ENCODE data around the gene DSN1. TPM values are rescaled to one million over a fixed set of nuclear protein-coding genes. Genes with fewer than 3 reads are reported as not detected.

The DSN1 gene
- total RNA-seq, 1 donor from 2014 or later, result 48.2 TPM

- H3K36me3 Mint-ChIP-seq, result no peaks in the 10 kb centered on the region
- H2AFZ ChIP-seq (replicated peaks), result no peak overlapping the region
- no peak overlapping the region for H3K4me3 ChIP-seq
- H4K20me1 ChIP-seq (ENCODE audit: low read depth), result no peaks in the 10 kb centered on the region
- no peaks in the 10 kb centered on the region for H3K4me1 ChIP-seq
- H3K4me3 Mint-ChIP-seq, result no peak overlapping the region
- H3K9me3 ChIP-seq (ENCODE audit: low read depth), result no peaks in the 10 kb centered on the region
- no peak overlapping the region for H3K4me2 ChIP-seq
- no peak for TF ChIP-seq EZH2phosphoT487 (IDR thresholded peaks at IDR 0.05)
- no peak for TF ChIP-seq CTCF (IDR thresholded peaks at IDR 0.05)
- TF ChIP-seq EZH2 (IDR thresholded peaks at IDR 0.05), result no peak
- peaks cover 5% of the 10 kb centered on the region for H3F3A ChIP-seq (ENCODE audit: low read depth)
- no peaks in the 10 kb centered on the region for H3K27me3 ChIP-seq
- no peaks in the 10 kb centered on the region for H3K79me2 ChIP-seq (ENCODE audit: low read depth)
- DNase-seq (ENCODE audit: low spot score), result no peak
- no peaks in the 10 kb centered on the region for H3K36me3 ChIP-seq
- H3K9ac ChIP-seq, result no peak overlapping the region
- no peak overlapping the region for H3K27ac Mint-ChIP-seq
- no peak overlapping the region for H3K27ac ChIP-seq
- peaks cover 2% of the 10 kb centered on the region for H3K4me1 Mint-ChIP-seq
- no peaks in the 10 kb centered on the region for H3K9me3 Mint-ChIP-seq
- H3K27me3 Mint-ChIP-seq (ENCODE audit: insufficient read depth, low read depth), result no peaks in the 10 kb centered on the region
Measured at GRCh38 chr20:36717021-36717420, 56.5 kb downstream of the DSN1 start.

- H3F3A ChIP-seq (ENCODE audit: low read depth), result no peaks in the 10 kb centered on the region
- DNase-seq (ENCODE audit: low spot score), result no peak
- no peak overlapping the region for H3K27ac ChIP-seq
- H3K4me2 ChIP-seq, result no peak overlapping the region
- no peaks in the 10 kb centered on the region for H3K36me3 ChIP-seq
- Mint-ChIP-seq H3K27me3 (ENCODE audit: insufficient read depth, low read depth) (no peaks in the 10 kb centered on the region), H3K36me3 (no peaks in the 10 kb centered on the region), H3K4me3 (no peak overlapping the region), H3K27ac (no peak overlapping the region), H3K4me1 (no peaks in the 10 kb centered on the region), H3K9me3 (no peaks in the 10 kb centered on the region)
- H3K4me3 ChIP-seq, result no peak overlapping the region
- H3K9me3 ChIP-seq (ENCODE audit: low read depth), result no peaks in the 10 kb centered on the region
- H3K4me1 ChIP-seq, result no peaks in the 10 kb centered on the region
- no peaks in the 10 kb centered on the region for H3K79me2 ChIP-seq (ENCODE audit: low read depth)
- H3K9ac ChIP-seq, result no peak overlapping the region
- H3K27me3 ChIP-seq, result no peaks in the 10 kb centered on the region
- TF ChIP-seq EZH2phosphoT487 (IDR thresholded peaks at IDR 0.05) (no peak), EZH2 (IDR thresholded peaks at IDR 0.05) (no peak), CTCF (IDR thresholded peaks at IDR 0.05) (no peak)
- H4K20me1 ChIP-seq (ENCODE audit: low read depth), result no peaks in the 10 kb centered on the region
- H2AFZ ChIP-seq (replicated peaks), result no peak overlapping the region
Measured at GRCh38 chr20:36712775-36713174, 60.8 kb downstream of the DSN1 start.

GRCh38 chr20:36709126-36709525, 64.4 kb downstream of the DSN1 start:
- H3K36me3 ChIP-seq, result no peaks in the 10 kb centered on the region
- H3K27ac ChIP-seq, result no peak overlapping the region
- no peaks in the 10 kb centered on the region for H3K4me1 ChIP-seq
- Mint-ChIP-seq H3K27me3 (ENCODE audit: insufficient read depth, low read depth) (no peaks in the 10 kb centered on the region), H3K27ac (no peak overlapping the region), H3K36me3 (no peaks in the 10 kb centered on the region), H3K4me1 (no peaks in the 10 kb centered on the region), H3K9me3 (no peaks in the 10 kb centered on the region), H3K4me3 (no peak overlapping the region)
- no peak overlapping the region for H2AFZ ChIP-seq (replicated peaks)
- H3K79me2 ChIP-seq (ENCODE audit: low read depth), result no peaks in the 10 kb centered on the region
- H3K27me3 ChIP-seq, result no peaks in the 10 kb centered on the region
- H3F3A ChIP-seq (ENCODE audit: low read depth), result no peaks in the 10 kb centered on the region
- no peaks in the 10 kb centered on the region for H4K20me1 ChIP-seq (ENCODE audit: low read depth)
- H3K9me3 ChIP-seq (ENCODE audit: low read depth), result no peaks in the 10 kb centered on the region
- no peak overlapping the region for H3K9ac ChIP-seq
- no peak overlapping the region for H3K4me2 ChIP-seq
- no peak overlapping the region for H3K4me3 ChIP-seq
- DNase-seq (ENCODE audit: low spot score), result no peak
- TF ChIP-seq EZH2 (IDR thresholded peaks at IDR 0.05), result no peak
- no peak for TF ChIP-seq CTCF (IDR thresholded peaks at IDR 0.05)
- no peak for TF ChIP-seq EZH2phosphoT487 (IDR thresholded peaks at IDR 0.05)
